Activated T-cell treated with anti-CD3 and anti-CD28 coated beads, Interleukin-2, amount 50 U/mL, for 1 hour (primary cell): ENCODE data around the gene KIAA1217.
"Not testable (repeated sequence)": the region's sequence is repeated elsewhere in the genome, so short reads cannot be mapped to it uniquely, and the experiment has no call there.

Experiments
- DNase-seq: peaks from one replicate; pipeline ENCODE4 v3.0.0-alpha.2; 2020

KIAA1217 gene

GRCh38 chr10:24343686-24344085 lies 134.7 kb downstream of the KIAA1217 start:
- no peak for DNase-seq

- no peak for DNase-seq
These were observed 135.3 kb downstream of the KIAA1217 start for GRCh38 chr10:24344279-24344678.

DNA sequence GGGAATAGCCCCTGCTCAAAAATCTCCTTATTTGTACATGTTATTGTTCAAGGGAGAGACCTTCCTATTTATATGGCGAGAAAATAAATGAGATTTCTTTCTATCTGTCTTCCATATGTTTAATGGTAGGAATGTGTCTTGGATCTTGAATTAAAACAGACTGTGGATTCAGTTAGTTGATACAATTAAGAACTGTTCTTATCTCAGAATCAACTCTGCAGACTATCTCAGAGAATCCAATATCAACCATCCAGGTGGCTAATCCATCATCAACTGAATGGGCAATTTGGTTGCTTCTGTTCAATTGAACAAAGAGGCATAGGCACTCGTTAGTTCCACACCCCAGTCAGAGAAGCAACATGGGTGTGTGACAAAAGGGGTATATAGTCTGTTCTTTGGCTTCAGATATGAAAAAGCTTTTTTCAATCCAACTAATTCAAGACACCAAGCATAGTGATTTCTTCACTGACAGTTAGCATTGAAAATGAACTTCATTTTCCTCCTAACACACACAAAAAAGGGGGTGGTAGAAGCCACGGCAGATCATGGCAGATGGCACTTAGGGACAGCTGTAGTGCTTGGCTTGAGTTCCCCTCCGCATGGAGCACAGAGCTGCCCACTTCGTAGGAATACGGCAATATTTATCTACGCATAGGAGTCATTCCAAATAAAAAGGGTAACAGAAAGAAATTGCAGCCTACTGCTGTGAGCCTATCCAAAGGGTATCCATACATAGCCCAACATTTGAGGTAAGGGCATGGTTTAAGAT lies 135.9 kb downstream of the KIAA1217 start:
- DNase-seq: no peak

DNA sequence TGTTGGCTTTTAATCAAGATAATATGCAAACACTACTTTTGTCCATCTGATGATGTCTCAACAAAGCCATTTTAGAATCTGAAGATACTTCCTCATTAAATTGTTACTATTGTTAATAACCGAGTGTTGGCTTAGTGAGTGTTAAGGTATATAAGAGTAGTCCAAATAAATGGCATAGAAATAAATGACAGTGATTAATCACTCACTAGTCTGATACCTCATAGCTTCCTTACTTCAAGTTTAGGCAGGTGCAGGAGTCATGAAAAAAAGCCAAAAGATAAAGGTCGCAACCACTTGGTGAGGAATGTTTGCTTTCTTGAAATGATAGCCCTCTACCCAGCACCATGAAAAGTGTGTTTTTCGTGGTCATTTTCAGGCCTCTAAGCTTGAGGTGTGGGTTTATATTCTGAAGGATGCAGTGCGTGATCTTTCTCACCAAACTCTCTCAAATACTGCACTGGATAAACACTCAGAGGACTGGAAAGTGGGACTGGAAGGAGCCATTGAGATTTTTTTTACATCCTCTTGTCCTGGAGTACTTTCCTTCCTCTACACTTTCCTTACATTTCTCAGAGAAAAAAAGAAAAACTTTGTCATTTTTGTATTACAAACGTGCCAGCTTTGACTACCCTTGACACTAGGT lies 138.1 kb downstream of the KIAA1217 start:
- DNase-seq: no peak

GRCh38 chr10:24349379-24350001 lies 140.6 kb downstream of the KIAA1217 start:
- no peak for DNase-seq

DNA sequence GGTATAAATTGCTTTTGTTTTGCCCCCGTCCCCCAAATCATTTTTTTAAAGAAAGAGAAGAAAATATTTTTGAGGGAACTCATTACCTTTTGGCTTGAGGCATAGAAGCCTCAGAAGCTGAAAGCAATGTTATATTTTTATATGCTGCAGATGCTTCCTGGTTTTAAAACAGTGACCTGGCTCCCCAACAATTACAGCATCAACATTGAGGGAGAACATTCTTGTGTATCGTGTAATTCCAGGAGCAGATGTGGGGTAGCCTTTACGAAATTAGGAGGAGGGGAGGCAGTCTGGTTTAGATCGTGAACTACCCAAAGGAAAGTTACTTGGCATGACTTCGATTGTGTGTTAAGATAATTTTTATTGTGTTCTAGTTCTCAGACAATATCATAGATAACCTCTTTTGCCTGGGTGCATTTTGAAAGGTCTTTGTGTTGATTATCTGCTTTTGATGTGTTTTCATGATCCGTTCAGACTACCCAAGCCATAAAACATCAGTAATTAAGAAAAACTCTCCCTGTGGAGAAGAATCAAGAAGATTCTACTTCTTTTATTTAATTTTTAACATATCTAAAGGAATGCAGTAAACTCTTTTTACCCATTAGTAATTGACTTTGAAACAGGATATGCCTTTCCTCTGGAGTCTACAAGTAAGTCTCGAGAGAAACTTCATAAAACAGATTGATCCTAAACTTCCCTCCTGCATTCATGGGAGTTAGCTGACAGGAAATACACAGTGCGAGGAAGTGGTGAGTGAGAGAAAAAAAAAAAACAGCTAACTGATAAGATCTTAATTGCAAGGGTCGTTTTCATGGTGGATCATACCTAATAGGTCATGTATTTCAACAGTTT lies 141.4 kb downstream of the KIAA1217 start:
- DNase-seq: no peak

- DNase-seq: not testable (repeated sequence)
These were observed 141.9 kb downstream of the KIAA1217 start for GRCh38 chr10:24350922-24351225.

DNA sequence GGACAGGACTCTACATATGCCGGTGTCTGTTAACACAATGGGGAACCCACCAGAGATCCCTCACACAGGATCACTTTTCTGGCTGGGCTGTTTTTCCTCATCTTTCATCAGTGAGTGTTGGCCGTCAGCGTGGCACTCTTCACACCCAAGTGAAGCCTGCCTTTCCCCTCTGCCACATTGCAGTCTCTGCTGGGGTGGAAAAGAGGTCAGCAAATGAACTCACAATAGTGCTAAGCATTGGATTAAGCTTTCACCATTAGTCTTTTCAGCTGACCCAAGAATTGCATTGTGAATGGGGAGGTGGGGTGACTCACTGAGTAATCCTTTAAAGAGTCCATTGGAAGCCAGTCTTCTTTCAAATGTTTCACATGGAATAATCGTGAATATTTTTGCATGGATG lies 143.0 kb downstream of the KIAA1217 start:
- no peak for DNase-seq

GRCh38 chr10:24352399-24352798 lies 143.5 kb downstream of the KIAA1217 start:
- DNase-seq: no peak

- no peak for DNase-seq
These were observed 144.4 kb downstream of the KIAA1217 start for GRCh38 chr10:24353319-24353718.

GRCh38 chr10:24355056-24355688 lies 146.2 kb downstream of the KIAA1217 start:
- DNase-seq: no peak

DNA sequence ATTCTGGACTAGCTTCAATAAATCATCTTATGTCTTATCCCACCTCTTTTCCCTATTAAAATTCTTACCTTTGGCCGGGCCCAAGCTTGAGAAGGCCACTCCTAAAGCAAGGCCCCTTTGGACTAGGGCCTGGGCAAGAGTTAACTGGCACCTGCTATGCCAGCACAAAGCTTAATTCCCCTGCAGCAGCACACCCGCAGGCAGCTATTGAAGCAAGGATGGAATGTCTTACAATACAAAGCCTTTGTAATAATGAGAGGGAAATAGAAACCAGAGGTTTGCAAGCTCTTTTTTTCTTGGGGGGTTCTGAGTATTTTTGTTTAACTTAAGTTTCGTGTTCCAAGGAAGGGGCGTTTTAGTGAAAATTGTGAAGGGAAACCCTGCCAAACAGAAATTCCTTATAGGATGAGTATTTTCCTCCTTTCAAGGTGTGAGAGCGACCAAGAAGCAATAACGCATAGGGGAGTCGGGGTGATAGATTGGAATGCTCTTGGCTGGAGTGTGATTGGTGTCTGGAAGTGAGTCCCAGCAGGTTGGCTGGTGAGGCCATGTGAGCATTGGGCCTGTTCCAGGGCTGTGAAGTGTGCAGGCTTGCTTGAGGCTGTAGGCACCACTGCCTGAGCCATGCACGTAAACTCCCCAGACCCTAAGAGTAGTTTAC lies 148.5 kb downstream of the KIAA1217 start:
- no peak for DNase-seq

DNA sequence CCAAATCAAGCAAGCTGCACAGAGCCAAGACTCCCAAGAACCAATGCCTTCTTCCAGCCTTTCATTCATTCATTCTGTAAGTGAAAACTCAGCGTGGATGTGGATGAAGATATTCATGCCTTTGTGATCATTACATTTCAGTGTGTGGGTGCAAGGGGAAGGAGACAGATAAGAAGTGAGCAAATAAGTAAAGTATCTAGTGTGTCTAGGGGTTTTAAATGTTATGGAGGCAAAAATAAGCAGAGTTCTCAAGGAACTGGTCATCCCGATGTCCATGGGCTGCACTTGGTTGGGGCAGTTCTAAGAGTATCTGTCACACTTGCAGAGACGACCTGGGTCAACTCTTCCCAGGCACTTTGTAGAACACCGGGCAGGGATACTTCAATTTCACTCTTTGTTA lies 149.1 kb downstream of the KIAA1217 start:
- DNase-seq: no peak

- no peak for DNase-seq
These were observed 151.6 kb downstream of the KIAA1217 start for GRCh38 chr10:24360282-24361127.

- DNase-seq: no peak
These were observed 154.1 kb downstream of the KIAA1217 start for GRCh38 chr10:24363070-24363469.

DNA sequence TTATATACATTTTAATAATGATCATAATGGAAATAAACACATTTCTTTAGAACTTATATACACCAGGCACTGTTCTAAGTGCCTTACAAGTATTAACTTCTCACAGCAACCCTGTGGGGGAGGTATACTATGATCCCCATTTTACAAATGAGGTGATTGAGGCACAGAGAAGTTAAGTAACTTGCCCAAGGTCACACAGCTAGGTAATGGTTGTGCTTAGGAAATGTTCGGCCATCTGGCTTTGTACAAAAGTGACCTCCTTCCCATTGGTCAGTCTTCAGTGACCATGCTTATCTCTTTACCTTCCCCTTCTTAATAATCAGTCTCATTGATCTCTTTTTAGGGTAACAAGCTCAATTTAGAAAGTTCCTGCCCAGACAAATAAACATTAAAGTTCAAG lies 158.8 kb downstream of the KIAA1217 start:
- DNase-seq: no peak

- DNase-seq: no peak
These were observed 161.9 kb downstream of the KIAA1217 start for GRCh38 chr10:24370877-24371276.

DNA sequence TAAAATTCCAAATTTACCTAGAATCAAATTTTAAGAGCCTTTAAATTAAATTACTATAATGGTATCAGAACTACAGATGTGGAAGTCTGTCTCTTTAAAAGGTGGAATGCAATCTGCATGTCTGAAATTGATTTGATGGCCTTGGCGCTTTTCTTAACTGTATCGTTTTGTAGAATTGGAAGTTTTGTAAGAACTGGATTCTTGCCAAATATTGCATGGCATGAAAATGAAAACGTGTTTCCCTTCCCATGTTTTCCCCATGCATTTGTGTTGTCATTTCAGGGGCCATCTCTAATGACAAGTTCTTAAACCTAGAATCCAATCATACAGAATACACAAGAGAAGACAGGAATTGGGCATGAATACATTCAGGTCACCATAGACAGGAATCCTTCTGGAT lies 162.5 kb downstream of the KIAA1217 start:
- DNase-seq: no peak

GRCh38 chr10:24374134-24374915 lies 165.4 kb downstream of the KIAA1217 start:
- DNase-seq: no peak

GRCh38 chr10:24375510-24375909 lies 166.6 kb downstream of the KIAA1217 start:
- no peak for DNase-seq

DNA sequence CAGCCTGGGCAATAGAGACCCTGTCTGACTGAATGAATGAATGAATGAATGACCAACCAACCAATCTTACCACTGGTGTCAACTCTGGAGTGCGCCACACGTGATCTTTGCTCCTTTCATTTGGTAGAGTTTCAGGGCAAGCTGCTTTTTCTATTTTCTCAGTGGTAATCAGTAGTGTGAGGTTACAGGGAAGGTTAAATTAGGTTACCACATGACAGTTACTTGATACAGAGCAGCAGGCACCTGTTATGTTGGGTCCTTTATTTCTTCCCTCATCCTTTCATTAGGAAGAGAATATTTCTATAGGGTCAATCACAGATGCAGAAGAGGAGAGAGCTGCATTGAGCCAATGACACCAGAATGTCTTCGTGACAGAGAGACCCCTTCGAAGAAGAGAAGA lies 167.8 kb downstream of the KIAA1217 start:
- DNase-seq: no peak
